ENCODE measurements around the gene SCNN1B.
"Not testable (repeated sequence)": the region's sequence is repeated elsewhere in the genome, so short reads cannot be mapped to it uniquely, and the experiment has no call there.

Gene SCNN1B

DNA sequence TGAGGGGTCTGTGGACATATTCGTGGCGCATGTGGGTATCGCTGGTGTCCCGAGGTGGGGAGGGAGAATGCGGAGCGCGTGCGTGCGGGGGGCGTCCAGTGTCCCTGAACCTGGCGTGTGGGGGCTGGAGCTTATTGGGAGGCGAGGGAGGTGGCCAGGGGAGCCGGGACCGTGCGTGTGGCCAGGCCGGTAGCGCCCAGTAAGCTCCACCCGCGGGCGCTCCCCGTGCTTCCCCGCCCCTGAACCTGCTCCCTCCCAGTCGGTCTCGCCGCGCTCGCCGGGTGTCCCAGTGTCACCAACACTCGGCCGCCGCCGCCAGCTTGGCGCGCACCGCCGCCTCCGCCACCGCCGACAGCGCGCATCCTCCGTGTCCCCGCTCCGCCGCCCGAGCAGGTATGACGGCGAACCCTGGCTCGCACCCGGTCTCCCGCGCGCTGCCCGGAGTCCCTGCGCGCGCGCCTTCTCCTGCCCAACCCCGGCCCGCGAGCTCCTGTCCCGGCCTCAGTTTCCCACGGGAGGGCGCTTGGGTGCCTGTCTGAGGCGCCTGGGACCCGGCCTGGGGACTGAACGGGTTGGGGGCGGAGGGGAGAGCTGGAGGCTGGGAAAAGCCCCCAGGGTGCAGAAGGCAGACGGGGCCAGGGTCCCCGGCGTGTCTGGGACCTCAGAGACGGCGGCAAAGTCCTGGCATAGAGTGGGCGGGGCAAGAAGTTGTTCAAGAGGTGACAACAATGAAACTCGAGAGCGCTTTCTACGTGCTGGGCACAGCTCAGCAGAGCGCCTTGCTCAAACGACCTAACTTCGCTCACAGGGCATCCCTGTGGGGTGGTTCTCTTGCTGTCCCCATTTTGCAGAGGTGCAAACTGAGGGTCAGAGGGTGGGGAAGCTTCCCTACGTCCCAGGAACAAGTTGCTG is at the start of gene SCNN1B:
TSS of gene SCNN1B (plus strand) at position 258 of the 912 bp plus-strand sequence. CDS start 46,298 bp downstream, outside the sequence.
- no peak for DNase-seq (ENCODE audit: low read depth in 2 of 2)

DNA sequence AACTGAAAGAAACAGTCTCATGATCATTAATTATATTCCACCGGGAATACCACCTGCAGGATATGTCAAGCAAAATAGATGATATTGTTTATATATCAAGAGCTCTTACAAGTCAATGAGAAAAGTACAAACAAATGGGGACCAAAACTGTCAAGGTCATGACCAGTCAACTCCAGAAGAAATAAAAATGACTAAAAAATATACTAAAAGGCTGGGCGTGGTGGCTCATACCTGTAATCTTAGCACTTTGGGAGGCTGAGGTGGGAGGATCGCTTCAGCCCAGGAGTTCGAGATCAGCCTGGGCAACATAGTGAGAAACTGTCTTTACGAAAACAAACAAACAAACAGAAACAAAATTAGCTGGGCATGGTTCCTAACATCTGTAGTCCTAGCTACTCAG is 49.8 kb upstream of the SCNN1B start:
- DNase-seq (ENCODE audit: low read depth in 2 of 2), result no peak

- DNase-seq (ENCODE audit: low read depth in 2 of 2), result not testable (repeated sequence)
Observed at GRCh38 chr16:23253650-23254049, 48.5 kb upstream of the SCNN1B start.

DNA sequence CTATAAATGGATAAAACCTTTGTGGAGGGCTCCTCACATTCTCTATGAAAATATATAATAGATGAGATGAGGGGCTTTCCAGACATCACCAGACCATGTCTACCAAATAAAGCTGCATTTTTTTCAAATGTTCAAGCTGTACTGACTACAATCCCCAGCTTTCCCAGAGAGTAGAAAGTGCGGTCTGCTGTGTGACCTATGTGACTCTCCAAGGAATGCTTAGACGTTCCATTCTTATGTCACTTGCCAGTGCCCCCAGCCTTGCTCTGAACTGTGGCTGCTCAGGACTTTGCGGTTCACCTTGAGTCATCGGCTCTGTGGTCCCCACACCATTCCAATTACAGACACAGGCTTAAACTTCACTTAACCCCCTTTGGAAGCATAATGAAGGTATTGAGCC is 47.8 kb upstream of the SCNN1B start:
- no peak for DNase-seq (ENCODE audit: low read depth in 2 of 2)

- no peak for DNase-seq (ENCODE audit: low read depth in 2 of 2)
Observed at GRCh38 chr16:23255000-23255399, 47.1 kb upstream of the SCNN1B start.

GRCh38 chr16:23256440-23256839 is 45.7 kb upstream of the SCNN1B start:
- no peak for DNase-seq (ENCODE audit: low read depth in 2 of 2)

- no peak for DNase-seq (ENCODE audit: low read depth in 2 of 2)
Observed at GRCh38 chr16:23257682-23258081, 44.4 kb upstream of the SCNN1B start.

- DNase-seq (ENCODE audit: low read depth in 2 of 2), result no peak
Observed at GRCh38 chr16:23258919-23259237, 43.2 kb upstream of the SCNN1B start.

DNA sequence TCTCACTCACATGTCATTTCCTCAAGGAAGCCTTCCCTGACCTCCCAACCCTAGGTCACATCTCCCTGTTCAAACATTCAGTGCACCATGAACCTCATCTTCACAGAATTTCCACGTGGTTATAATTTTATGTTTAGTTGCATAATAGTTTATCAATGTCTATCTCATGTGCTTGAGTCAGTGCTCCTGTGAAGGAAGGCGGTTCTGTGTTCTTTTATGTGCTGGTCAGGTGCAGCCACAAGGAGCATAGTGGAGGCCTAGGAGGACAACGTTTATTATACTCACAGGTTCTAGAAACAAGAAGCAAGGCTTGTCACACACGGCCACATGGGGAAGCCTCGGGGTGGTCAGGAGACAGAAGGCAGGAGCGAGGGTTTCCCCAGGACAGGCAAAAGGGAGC is 34.5 kb upstream of the SCNN1B start:
- no peak for DNase-seq (ENCODE audit: low read depth in 2 of 2)

- DNase-seq (ENCODE audit: low read depth in 2 of 2), result no peak
Observed at GRCh38 chr16:23268561-23268960, 33.5 kb upstream of the SCNN1B start.

DNA sequence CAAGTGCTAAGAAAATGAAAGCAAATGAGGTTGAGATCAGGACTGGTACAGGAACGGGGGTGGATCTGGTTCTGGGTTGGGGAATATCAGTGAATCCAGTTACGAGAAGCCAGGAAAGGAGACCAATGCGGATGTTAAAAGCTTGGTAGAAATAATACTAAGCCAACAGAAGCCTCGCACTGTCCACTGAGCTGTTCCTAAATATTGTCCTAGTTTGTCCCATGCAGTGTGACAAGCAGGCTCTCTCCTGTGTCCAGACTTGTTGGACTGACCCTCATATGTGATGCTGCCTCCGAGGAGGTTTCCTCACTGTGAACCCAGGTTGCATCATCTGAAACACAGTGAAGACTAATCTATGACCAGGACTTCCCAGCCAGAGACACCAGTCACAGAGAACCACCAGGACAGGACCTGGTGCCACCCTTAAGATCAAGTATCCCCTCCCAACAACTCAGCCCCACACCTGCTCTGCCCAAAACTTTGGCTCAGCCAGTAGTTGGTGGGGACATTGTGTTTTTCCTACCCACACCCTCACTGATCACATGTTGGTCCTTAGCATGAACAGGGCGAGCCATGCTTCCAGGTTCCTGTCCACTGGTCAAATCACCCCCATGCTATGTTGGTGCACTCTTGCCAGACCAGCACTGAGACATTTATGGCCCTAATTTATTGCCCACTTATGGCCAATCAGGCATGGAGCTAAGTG is 32.7 kb upstream of the SCNN1B start:
- DNase-seq (ENCODE audit: low read depth in 2 of 2), result no peak

DNA sequence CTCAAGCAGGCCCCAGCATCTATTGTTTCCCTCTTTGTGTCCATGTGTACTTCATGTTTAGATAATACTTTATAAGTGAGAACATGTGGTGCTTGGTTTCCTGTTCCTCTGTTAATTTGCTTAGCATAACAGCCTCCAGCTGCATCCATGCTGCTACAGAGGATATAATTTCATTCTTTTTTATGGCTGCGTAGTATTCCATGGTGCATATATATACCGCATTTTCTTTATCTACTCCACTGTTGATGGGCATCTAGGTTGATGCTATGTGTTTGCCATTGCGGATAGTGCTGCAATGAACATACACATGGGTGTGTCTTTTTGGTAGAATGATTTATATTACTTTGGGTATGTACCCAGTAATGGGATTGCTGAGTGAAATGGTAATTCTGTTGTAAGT is 31.4 kb upstream of the SCNN1B start:
- no peak for DNase-seq (ENCODE audit: low read depth in 2 of 2)

DNA sequence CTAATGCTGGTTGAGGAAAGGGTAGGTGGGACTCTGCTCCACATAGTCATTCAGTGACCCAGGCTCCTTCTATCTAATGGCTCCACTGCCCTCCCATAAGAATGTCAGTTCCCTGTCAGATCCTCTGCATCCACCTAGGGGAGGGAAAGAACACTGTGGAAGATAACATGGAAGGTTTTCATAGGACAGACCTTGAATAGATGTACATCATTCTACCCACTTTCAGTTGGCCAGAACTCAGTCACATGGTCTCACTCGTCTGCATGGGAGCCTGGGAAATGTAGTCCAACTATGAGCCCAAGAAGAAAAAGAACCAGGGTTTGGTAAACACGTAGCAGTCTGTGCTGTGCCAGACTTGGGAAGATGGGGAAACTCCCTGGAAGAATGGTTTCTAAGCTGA is 27.1 kb upstream of the SCNN1B start:
- no peak for DNase-seq (ENCODE audit: low read depth in 2 of 2)

- DNase-seq (ENCODE audit: low read depth in 2 of 2), result no peak
Observed at GRCh38 chr16:23276821-23277220, 25.3 kb upstream of the SCNN1B start.

DNA sequence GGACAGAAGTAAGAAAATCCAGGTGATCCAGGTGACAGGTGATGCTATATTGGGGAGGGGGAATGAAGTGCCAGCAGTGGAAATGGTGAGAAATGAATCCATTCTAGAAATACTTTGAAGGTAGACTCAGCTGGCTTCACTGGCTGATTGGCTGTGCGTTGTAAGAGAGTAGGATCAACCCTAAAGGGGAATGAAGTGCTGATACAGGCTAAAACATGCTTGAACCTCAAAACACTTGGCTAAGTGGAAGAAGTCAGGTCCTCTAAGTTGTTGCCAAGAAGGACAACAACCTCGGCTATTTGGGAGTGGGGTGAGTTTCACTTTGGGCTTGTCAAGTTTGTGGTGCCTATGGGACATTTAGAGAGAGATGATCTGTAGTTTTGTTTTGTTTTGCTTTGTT is 24.1 kb upstream of the SCNN1B start:
- DNase-seq (ENCODE audit: low read depth in 2 of 2), result no peak

GRCh38 chr16:23279721-23280153 is 22.4 kb upstream of the SCNN1B start:
- no peak for DNase-seq (ENCODE audit: low read depth in 2 of 2)

DNA sequence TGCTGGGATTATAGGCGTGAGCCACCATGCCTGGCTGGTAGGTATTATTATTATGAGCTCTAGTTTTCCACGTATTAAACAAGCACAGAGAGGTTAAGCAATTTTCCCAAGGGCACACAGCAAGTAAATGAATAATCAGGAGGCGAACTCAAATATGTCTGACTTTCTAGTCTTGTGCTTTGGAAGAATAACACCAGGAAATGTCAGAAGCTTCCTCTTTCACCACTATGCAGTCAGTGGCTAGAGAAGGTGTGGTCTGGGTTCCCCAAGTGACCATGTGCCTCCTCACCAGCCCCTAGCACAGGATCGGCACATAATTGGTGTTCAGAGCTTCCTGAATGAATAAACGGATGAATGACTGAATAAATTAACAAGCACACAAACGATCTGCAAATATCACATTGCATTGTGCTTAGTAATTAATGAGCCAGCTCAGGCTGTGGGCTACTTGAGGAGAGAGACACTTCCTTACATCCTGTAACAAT is 21.6 kb upstream of the SCNN1B start:
- no peak for DNase-seq (ENCODE audit: low read depth in 2 of 2)

- no peak for DNase-seq (ENCODE audit: low read depth in 2 of 2)
Observed at GRCh38 chr16:23282568-23282967, 19.5 kb upstream of the SCNN1B start.

- DNase-seq (ENCODE audit: low read depth in 2 of 2), result no peak
Observed at GRCh38 chr16:23283571-23283970, 18.5 kb upstream of the SCNN1B start.

GRCh38 chr16:23284584-23284983 is 17.5 kb upstream of the SCNN1B start:
- DNase-seq (ENCODE audit: low read depth in 2 of 2), result no peak

DNA sequence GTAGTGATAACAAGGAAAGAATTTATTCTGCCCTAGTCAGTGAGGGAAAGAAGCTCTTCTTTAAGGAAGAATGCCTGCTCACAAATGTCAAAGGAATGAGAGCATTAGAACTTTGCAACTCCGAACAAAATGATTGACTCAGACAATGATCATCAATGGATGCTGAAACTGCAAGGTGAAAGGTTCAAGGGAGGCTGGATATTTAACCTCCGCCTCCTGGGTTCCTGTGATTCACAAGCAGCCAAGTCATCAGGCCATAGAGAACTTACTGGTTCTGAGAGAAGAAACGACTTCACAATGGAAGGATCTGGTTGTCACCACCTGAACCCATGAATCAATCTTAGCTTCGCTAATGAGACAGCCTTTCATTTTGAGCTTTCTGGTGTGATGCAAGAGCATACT is 16.0 kb upstream of the SCNN1B start:
- no peak for DNase-seq (ENCODE audit: low read depth in 2 of 2)

DNA sequence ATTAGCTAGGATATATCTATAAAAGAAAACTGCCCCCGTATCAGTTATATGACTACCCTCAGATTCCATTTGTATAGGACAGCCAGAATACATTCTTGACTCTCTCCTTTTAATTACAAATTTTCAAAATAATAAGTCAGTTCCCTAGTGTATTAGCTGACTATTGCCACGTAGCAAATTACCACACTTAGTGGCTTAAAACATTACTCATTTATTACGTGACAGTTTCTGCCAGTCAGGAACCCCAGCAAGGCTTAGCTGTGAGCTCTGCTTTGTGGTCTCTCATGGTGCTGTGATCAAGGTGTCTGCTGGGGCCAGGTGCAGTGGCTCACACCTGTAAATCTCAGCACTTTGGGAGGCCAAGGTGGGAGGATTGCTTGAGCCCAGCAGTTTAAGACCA is 13.9 kb upstream of the SCNN1B start:
- no peak for DNase-seq (ENCODE audit: low read depth in 2 of 2)
